ENCODE measurements around the gene GNLY. TPM values are rescaled to one million over a fixed set of nuclear protein-coding genes. Genes with fewer than 3 reads are reported as not detected.
A peak's percentile ranks its signal among the peaks of the same experiment; 100 is the strongest.

GNLY gene
- total and polyA plus RNA-seq, 10 donors, result 13.1 to 87.8 (median 35.2) TPM

GRCh38 chr2:85725451-85725850 lies 31.3 kb downstream of the GNLY start:
- Histone ChIP-seq H3K9me3 (no peaks in the 10 kb centered on the region), H3K4me1 (peaks cover 4 to 37% (median 20%) of the 10 kb centered on the region in 6 donors), H3K27me3 (replicated peaks in 1 of 7) (peaks cover 0 to 23% (median 0%) of the 10 kb centered on the region in 7 donors), H3K27ac (no peak overlapping the region), H3K4me3 (no peak overlapping the region), H3K36me3 (no peaks in the 10 kb centered on the region)
- intact Hi-C loops (cut with DNase I; ENCODE audit: low total_unique reads), result loop anchor here (5.0 to 10.0 kb wide), 2 partner anchors 92 to 349 kb away; no protein-coding TSS in a partner anchor
- TF ChIP-seq POLR2A (IDR thresholded peaks at IDR 0.05) (no peak), POLR2AphosphoS5 (IDR thresholded peaks at IDR 0.05) (no peak), CTCF (IDR thresholded peaks at IDR 0.05 in 8 of 11, conservative IDR thresholded peaks at IDR 0.05 in 3 of 11) (no peak)
- no peak for DNase-seq
- WGBS, 5 donors, result 51 to 71% (median 59%) methylated on average over 2 of the region's 2 CpGs

GRCh38 chr2:85727798-85728197 lies 33.6 kb downstream of the GNLY start:
- TF ChIP-seq POLR2A (IDR thresholded peaks at IDR 0.05), result no peak
- TF ChIP-seq POLR2AphosphoS5 (IDR thresholded peaks at IDR 0.05), result no peak
- peak in 1 of 11 experiments; percentile 13 for TF ChIP-seq CTCF (IDR thresholded peaks at IDR 0.05 in 8 of 11, conservative IDR thresholded peaks at IDR 0.05 in 3 of 11)
- intact Hi-C loops (cut with DNase I; ENCODE audit: low total_unique reads), result loop anchor here (5.0 to 10.0 kb wide), 2 partner anchors 90 to 347 kb away; no protein-coding TSS in a partner anchor
- DNase-seq, result no peak
- Histone ChIP-seq H3K36me3 (no peaks in the 10 kb centered on the region), H3K4me1 (peaks cover 4 to 37% (median 20%) of the 10 kb centered on the region in 6 donors), H3K4me3 (no peak overlapping the region), H3K27ac (no peak overlapping the region), H3K9me3 (no peaks in the 10 kb centered on the region), H3K27me3 (replicated peaks in 1 of 7) (peaks cover 0 to 23% (median 0%) of the 10 kb centered on the region in 7 donors)
- 71 to 89% (median 84%) methylated on average over 10 of the region's 10 CpGs for WGBS, 5 donors

- Histone ChIP-seq H3K4me3 (no peak overlapping the region), H3K27ac (no peak overlapping the region), H3K9me3 (no peaks in the 10 kb centered on the region), H3K36me3 (no peaks in the 10 kb centered on the region), H3K27me3 (replicated peaks in 1 of 7) (peaks cover 0 to 23% (median 0%) of the 10 kb centered on the region in 7 donors), H3K4me1 (peaks cover 4 to 37% (median 20%) of the 10 kb centered on the region in 6 donors)
- TF ChIP-seq POLR2A (IDR thresholded peaks at IDR 0.05) (no peak), CTCF (IDR thresholded peaks at IDR 0.05 in 8 of 11, conservative IDR thresholded peaks at IDR 0.05 in 3 of 11) (no peak), POLR2AphosphoS5 (IDR thresholded peaks at IDR 0.05) (no peak)
- DNase-seq, result no peak
- intact Hi-C loops (cut with DNase I; ENCODE audit: low total_unique reads), result loop anchor here (5.0 to 10.0 kb wide), 2 partner anchors 89 to 346 kb away; no protein-coding TSS in a partner anchor
- 42 to 68% (median 49%) methylated on average over 5 of the region's 5 CpGs for WGBS, 5 donors
These were observed 34.2 kb downstream of the GNLY start for GRCh38 chr2:85728342-85728741.

- H3K4me3 ChIP-seq, result peak overlapping the region in 1 of 8 donors; percentile 17
- TF ChIP-seq POLR2A (IDR thresholded peaks at IDR 0.05), result no peak
- peak in 2 of 3 donors; percentile 50 to 64 for TF ChIP-seq POLR2AphosphoS5 (IDR thresholded peaks at IDR 0.05)
- TF ChIP-seq CTCF (IDR thresholded peaks at IDR 0.05 in 8 of 11, conservative IDR thresholded peaks at IDR 0.05 in 3 of 11), result peak; percentile 65 to 95 (median 89)
- H3K9me3 ChIP-seq, result no peaks in the 10 kb centered on the region
- 33 to 51% (median 36%) methylated on average over 17 to 26 of the region's 26 CpGs for WGBS, 5 donors
- no peaks in the 10 kb centered on the region for H3K36me3 ChIP-seq
- peak; percentile 95 for DNase-seq
- H3K27me3 ChIP-seq (replicated peaks in 1 of 7), result peaks cover 0 to 26% (median 0%) of the 10 kb centered on the region in 7 donors
- H3K4me1 ChIP-seq, result peaks cover 3 to 34% (median 18%) of the 10 kb centered on the region in 6 donors
- H3K27ac ChIP-seq, result peak overlapping the region in 1 of 8 donors; percentile 24
- intact Hi-C loops (cut with DNase I; ENCODE audit: low total_unique reads), result loop anchor here (5.0 to 10.0 kb wide), 2 partner anchors 88 to 346 kb away; no protein-coding TSS in a partner anchor
These were observed 35.0 kb downstream of the GNLY start for GRCh38 chr2:85728883-85729824.

Measured in spleen (tissue), 11 donors.